SK-N-SH treated with all-trans-retinoic acid at 6 μM for 48 hours (cell line): Measurements from ENCODE around the gene FOSL1.

ENCODE experiments used
- ATAC-seq: fragments of 200-7000 bp; cut with Tn5 transposase; 3 replicates; pipeline ENCODE4 v1.9.1; 2020; ENCODE audit warnings: mild to moderate bottlenecking, moderate library complexity
- ARNTL ChIP-seq: fragments of 450-650 bp; formaldehyde crosslinking; IDR thresholded peaks from 2 replicates; pipeline ENCODE4 v1.5.0; 2020; ENCODE audit warnings: low read depth, mild to moderate bottlenecking, moderate library complexity, borderline replicate concordance
- BACH2 ChIP-seq: fragments of 250-450 bp; sonication (Bioruptor Pico); IDR thresholded peaks from 2 replicates; pipeline ENCODE4 v1.9.0; 2021; ENCODE audit warnings: mild to moderate bottlenecking, borderline replicate concordance
- CSDC2 ChIP-seq: fragments of 250-450 bp; sonication (Bioruptor Pico); IDR thresholded peaks from 2 replicates; pipeline ENCODE4 v1.5.0; 2020; ENCODE audit warnings: mild to moderate bottlenecking, moderate library complexity
- GLIS3 ChIP-seq: fragments of 250-450 bp; sonication (Bioruptor Pico); IDR thresholded peaks from 2 replicates; pipeline ENCODE4 v1.5.0; 2020; ENCODE audit warnings: mild to moderate bottlenecking, moderate library complexity
- ISL1 ChIP-seq: fragments of 250-450 bp; sonication (Bioruptor Pico); IDR thresholded peaks from 2 replicates; pipeline ENCODE4 v2.1.2; 2022; ENCODE audit warnings: mild to moderate bottlenecking, moderate library complexity
- OSR1 ChIP-seq: fragments of 250-450 bp; sonication (Bioruptor Pico); IDR thresholded peaks from 2 replicates; pipeline ENCODE4 v1.8.0; 2022; ENCODE audit warnings: moderate library complexity, mild to moderate bottlenecking, inconsistent platforms
- PPARA ChIP-seq: fragments of 250-450 bp; sonication (Bioruptor Pico); IDR thresholded peaks from 2 replicates; pipeline ENCODE4 v1.5.0; 2020; ENCODE audit warnings: mild to moderate bottlenecking, borderline replicate concordance
- RARB ChIP-seq: fragments of 250-450 bp; sonication (Bioruptor Pico); IDR thresholded peaks from 2 replicates; pipeline ENCODE4 v1.8.0; 2021; ENCODE audit warnings: mild to moderate bottlenecking, moderate library complexity
- TCF4 ChIP-seq: fragments of 250-450 bp; sonication (Bioruptor Pico); IDR thresholded peaks from 2 replicates; pipeline ENCODE4 v1.8.0; 2021; ENCODE audit warnings: mild to moderate bottlenecking, moderate library complexity, borderline replicate concordance
- TOX ChIP-seq: fragments of 250-450 bp; sonication (Bioruptor Pico); IDR thresholded peaks from 2 replicates; pipeline ENCODE4 v1.8.0; 2021; ENCODE audit warnings: mild to moderate bottlenecking, moderate library complexity, borderline replicate concordance
- ZC3H10 ChIP-seq: fragments of 250-450 bp; sonication (Bioruptor Pico); IDR thresholded peaks from 2 replicates; pipeline ENCODE4 v1.5.1; 2021; ENCODE audit warnings: mild to moderate bottlenecking, moderate library complexity
- ZFP30 ChIP-seq: fragments of 450-650 bp; formaldehyde crosslinking; IDR thresholded peaks from 2 replicates; pipeline ENCODE4 v1.5.0; 2022; ENCODE audit warnings: mild to moderate bottlenecking, moderate library complexity
- ZNF565 ChIP-seq: fragments of 450-650 bp; formaldehyde crosslinking; conservative IDR thresholded peaks from 2 replicates; pipeline ENCODE4 v1.5.0; 2020; ENCODE audit warnings: low read depth, mild to moderate bottlenecking, moderate library complexity
- ZNF70 ChIP-seq: fragments of 450-650 bp; formaldehyde crosslinking; IDR thresholded peaks from 2 replicates; pipeline ENCODE4 v1.5.0; 2020; ENCODE audit warnings: mild to moderate bottlenecking, moderate library complexity
- ZNF8 ChIP-seq: fragments of 450-650 bp; formaldehyde crosslinking; IDR thresholded peaks from 2 replicates; pipeline ENCODE4 v1.5.0; 2020; ENCODE audit warnings: mild to moderate bottlenecking, moderate library complexity
- TF ChIP-seq, protein P1 (sequence below): fragments of 250-450 bp; sonication (Bioruptor Pico); IDR thresholded peaks from 2 replicates; pipeline ENCODE4 v1.8.0; 2020; ENCODE audit warnings: mild to moderate bottlenecking, moderate library complexity, borderline replicate concordance
- TF ChIP-seq, protein P2 (sequence below): fragments of 250-450 bp; sonication (Bioruptor Pico); IDR thresholded peaks from 2 replicates; pipeline ENCODE4 v1.5.0; 2020; ENCODE audit warnings: mild to moderate bottlenecking, moderate library complexity

Gene FOSL1

DNA sequence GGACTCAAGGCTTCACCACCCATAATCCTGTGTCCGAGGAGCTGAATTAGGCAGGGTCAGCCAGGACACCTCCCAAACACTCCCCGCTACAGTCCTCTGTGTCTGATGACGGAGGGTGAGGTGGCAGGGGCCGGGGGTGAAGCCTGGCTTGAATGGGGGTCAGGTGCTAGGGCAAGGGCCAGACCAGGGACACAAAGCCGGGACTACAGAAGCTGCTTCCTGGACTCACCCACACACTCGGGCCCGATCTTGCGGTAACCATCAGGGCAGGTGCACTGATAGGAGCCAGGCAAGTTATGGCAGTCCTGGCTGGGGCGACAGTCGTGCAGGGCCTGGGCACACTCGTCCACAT is 29.9 kb downstream of the FOSL1 start (continued):
- TF ChIP-seq, protein P1, sequence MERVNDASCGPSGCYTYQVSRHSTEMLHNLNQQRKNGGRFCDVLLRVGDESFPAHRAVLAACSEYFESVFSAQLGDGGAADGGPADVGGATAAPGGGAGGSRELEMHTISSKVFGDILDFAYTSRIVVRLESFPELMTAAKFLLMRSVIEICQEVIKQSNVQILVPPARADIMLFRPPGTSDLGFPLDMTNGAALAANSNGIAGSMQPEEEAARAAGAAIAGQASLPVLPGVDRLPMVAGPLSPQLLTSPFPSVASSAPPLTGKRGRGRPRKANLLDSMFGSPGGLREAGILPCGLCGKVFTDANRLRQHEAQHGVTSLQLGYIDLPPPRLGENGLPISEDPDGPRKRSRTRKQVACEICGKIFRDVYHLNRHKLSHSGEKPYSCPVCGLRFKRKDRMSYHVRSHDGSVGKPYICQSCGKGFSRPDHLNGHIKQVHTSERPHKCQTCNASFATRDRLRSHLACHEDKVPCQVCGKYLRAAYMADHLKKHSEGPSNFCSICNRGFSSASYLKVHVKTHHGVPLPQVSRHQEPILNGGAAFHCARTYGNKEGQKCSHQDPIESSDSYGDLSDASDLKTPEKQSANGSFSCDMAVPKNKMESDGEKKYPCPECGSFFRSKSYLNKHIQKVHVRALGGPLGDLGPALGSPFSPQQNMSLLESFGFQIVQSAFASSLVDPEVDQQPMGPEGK (CRISPR knock-in tag) = no peak
- TF ChIP-seq, all 23 proteins: peak for 0

DNA sequence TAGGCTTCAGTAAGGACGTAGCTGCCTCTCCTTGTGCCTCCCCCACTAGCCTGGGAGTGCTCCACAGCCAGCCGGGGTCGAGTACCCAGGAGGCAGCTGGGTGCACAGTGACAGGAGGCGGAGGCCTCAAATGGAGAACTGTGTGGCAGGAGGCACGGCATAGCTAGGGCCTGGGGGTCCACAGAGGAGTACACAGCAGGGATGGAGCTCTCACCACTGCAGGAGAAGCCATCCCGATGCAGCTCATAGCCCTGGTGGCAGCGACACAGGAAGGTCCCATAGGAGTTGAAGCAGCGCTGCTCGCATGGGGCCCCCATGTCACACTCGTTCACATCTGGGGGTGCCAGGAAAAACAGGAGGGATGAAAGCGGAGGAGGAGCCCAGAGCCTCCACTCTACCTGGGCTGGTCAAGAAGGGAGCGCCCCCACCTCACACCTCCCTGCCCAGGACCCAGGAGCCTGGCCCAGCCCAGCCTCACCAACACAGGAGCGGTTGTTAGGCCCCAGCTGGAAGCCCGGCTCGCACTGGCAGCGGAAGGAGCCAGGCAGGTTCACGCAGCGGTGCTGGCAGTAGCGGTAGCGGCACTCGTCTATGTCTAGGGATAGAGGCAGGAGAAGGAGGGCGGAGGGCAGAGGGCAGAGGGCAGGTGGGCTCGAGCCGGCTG is 30.4 kb downstream of the FOSL1 start:
- ATAC-seq = no peak
- TF ChIP-seq ZFP30 (CRISPR knock-in tag) (no peak), ZNF8 (CRISPR knock-in tag) (no peak), ZC3H10 (CRISPR knock-in tag) (0 out of 2 replicates have a peak, but pooled peaks have one; percentile 1)
- TF ChIP-seq, protein P2, sequence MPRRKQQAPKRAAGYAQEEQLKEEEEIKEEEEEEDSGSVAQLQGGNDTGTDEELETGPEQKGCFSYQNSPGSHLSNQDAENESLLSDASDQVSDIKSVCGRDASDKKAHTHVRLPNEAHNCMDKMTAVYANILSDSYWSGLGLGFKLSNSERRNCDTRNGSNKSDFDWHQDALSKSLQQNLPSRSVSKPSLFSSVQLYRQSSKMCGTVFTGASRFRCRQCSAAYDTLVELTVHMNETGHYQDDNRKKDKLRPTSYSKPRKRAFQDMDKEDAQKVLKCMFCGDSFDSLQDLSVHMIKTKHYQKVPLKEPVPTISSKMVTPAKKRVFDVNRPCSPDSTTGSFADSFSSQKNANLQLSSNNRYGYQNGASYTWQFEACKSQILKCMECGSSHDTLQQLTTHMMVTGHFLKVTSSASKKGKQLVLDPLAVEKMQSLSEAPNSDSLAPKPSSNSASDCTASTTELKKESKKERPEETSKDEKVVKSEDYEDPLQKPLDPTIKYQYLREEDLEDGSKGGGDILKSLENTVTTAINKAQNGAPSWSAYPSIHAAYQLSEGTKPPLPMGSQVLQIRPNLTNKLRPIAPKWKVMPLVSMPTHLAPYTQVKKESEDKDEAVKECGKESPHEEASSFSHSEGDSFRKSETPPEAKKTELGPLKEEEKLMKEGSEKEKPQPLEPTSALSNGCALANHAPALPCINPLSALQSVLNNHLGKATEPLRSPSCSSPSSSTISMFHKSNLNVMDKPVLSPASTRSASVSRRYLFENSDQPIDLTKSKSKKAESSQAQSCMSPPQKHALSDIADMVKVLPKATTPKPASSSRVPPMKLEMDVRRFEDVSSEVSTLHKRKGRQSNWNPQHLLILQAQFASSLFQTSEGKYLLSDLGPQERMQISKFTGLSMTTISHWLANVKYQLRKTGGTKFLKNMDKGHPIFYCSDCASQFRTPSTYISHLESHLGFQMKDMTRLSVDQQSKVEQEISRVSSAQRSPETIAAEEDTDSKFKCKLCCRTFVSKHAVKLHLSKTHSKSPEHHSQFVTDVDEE (CRISPR knock-in tag) = no peak

DNA sequence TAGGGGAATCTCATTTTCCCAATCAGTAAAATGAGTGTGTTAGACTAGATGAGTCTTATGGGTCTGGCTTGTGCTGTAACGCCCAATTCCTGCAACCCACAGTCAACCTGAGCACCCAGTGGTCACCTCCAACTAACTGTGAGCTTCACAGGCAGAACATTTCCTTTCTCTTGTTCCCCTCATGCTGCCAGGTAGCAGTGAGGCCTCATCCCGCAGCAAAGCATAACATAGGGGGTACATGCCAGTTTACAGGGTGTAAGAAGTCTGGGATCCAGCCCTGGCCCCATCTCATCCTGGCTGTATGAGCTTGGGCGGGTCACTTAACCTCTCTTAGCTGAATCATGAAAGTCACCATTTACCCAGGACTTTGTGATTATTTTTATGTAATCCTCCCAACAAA is 31.3 kb downstream of the FOSL1 start:
- no peak for ATAC-seq
- no peak for TF ChIP-seq TCF4 (CRISPR knock-in tag)
- no peak for TF ChIP-seq CSDC2
- no peak for TF ChIP-seq ISL1
- TF ChIP-seq, all 23 proteins: peak for 0

DNA sequence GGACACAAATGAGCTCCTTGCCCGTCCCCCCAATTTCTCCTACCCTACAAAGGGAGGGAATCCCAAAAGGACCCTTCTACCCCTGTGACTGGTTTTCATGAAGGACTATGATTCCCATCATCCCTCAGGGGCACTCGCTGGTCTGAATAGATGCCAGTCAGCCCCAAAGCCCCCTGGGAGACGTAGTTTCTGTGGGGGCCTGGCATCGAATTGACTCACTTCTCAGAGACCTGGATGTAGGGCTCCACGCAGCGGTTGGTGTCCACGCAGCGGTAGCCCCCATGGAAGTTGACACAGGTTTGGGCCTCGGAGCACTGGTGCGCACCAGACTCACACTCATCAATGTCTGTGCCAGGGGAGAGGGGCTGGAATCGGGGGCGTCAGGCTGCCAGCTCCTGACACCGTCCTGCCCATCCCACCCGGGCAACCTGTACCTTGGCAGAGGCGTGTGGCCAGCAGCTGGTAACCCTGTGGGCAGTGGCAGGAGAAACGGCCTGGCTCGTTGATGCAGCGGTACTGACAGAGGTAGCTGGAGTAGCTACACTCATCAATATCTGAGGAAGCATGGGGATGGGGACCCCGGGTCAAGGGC is 32.0 kb downstream of the FOSL1 start:
- no peak for ATAC-seq
- TF ChIP-seq ZC3H10 (CRISPR knock-in tag) (no peak), TOX (CRISPR knock-in tag) (no peak), GLIS3 (CRISPR knock-in tag) (no peak), ZNF565 (CRISPR knock-in tag) (no peak), ZNF70 (CRISPR knock-in tag) (no peak), ARNTL (CRISPR knock-in tag) (no peak), OSR1 (CRISPR knock-in tag) (no peak), ZNF8 (CRISPR knock-in tag) (no peak), RARB (no peak), TCF4 (CRISPR knock-in tag) (no peak)
- TF ChIP-seq, protein P2 (CRISPR knock-in tag) = no peak
- TF ChIP-seq, all 23 proteins: peak for 0

DNA sequence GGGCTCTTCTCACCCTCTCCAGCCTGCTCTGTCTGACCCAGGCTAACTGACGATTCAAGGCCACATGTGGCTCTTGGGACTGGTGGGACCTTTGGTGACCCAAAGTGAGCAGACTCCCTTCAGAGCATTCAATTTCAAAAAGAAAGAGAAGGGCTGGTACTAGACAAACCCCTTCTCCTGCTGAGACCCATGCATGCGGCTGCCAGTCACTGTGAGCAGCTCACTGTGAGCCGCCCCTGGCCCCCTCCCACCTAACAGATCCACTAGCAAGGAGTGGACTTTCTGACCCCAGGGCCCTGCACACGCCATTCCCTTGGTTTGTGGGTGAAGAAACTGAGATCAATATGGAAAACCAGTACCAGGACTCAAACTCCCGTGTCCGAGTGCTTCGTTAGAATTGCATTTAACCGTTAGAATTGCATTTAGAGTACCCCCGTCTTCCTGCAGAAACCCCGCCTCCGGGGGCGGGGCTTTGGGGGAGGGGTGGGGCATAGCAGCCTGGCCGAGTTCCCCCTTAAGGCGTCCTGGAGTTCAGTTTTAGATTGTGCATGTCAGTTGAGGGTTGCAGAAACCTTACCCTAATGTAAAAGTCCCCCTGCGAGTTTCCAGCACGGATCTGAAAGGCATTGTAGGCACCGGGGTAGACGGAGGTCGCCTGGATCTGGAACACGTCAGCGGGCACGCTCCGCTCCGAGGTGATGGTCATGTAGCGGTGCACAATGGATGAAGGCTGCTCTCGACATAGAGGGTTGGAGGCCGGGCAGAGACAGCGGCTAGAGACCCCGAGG is 32.7 kb downstream of the FOSL1 start:
- TF ChIP-seq BACH2 (CRISPR knock-in tag) (no peak), PPARA (CRISPR knock-in tag) (no peak)
- no peak for ATAC-seq
